DMS153 (cell line): ENCODE data around the gene SETD9.

Experiments used
- DNase-seq: peaks from one replicate; lab custom pipeline; 2025; lab: John Stamatoyannopoulos, UW

SETD9 gene, protein sequence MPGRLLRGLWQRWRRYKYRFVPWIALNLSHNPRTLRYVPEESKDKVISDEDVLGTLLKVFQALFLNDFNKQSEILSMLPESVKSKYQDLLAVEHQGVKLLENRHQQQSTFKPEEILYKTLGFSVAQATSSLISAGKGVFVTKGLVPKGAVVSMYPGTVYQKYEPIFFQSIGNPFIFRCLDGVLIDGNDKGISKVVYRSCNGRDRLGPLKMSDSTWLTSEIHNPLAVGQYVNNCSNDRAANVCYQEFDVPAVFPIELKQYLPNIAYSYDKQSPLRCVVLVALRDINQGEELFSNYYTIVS

DNA sequence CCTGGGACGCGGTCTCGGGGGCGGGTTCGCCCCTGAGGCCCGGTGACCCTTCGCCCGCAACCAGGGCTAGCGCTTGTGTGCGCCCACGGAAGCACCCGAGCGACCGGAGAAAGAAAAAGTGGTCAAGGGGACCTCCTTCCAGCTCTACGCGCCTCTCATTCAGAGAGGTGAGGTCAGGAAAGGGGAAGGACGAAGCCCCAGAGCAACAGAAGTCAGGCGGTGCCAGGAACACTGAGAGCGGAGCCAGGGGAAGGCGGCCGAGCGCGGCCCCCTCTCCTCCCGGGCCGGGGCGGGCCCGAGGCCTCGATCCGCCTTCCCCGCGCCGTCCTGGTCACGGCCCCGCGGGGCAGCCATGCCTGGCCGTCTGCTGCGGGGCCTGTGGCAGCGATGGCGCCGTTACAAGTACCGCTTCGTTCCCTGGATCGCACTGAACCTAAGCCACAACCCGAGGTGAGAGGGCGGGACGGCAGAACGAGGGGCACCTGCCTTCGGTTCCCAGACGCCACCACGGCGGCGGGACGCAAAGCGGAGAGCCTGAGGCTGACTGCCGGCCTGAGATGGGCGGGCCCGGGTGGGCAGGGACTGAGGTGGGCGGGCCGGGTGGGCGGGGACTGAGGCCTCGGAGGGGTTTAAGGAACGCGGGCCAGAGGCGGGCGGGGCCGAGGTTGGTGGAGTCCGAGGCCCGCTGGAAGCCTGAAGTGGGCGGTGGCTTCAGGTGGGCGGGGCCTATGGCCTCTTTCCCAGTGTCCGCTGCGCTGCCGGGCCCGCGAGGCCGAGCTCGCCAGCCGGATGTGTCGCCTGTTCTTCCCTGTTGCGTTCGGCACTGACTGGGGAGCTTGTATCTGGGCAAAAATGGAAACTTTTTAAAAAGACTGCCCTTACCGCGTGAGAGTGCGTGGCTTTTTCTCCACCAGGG, at the start of gene SETD9:
SETD9 (plus strand) TSS at position 303 of the 916 bp plus-strand sequence; CDS start at position 353, 50 bp downstream.
- peak; percentile 81 for DNase-seq

- no peak for DNase-seq
Observed at GRCh38 chr5:56861893-56862485, 47.4 kb upstream of the SETD9 start.

- no peak for DNase-seq
Observed at GRCh38 chr5:56862909-56863308, 46.5 kb upstream of the SETD9 start.

DNA sequence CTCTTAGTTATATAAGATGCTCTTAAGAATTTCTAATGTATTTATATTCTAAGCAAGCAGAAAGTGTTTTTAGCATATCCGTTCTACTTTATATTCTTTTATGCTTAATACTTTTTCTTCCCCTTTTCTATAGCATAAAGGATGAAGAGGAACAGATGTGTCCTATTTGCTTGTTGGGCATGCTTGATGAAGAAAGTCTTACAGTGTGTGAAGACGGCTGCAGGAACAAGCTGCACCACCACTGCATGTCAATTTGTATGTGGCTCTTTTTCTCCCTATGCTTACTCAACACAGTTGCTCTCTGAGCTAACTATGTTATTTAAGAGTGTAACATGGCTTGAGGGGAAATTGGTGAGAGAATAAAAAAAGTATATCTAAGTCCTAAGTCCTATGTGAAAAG, 37.6 kb upstream of the SETD9 start:
- DNase-seq: no peak

DNA sequence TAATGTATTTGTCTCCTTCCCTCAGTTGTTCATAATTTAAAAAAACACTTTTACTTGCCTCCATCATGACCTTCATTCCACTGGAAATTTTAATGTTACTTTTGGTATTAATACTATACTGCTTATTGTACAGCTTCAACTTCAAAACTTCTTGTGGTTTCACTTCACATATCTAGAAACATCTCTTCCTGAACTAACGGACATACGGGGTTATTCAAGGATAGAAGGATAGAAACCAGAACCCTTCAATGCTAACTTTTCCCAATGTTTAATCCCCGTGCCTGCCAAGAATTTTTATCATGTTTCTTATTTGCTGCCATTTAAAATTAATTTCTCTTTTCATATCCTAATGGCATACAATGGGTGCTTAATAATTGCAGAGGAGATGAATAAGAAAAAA, 36.3 kb upstream of the SETD9 start:
- DNase-seq: no peak

DNA sequence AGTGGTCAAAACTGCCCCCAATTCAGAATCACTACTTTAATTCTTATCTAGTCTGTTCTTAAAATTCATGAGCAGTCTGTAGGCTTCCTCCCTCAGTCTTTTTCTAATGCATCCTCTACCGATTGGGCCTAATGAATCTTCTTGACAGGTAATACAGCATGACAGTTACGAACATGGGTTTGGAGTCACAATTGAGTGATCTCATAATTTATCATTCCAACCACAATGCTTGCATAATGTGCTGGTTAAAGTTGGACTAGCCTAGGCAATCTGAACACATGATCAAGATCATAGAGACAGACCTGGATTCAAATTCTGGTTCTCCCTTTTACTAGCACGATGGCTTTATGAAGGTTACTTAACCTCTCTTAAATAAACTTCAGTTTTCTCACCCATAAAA, 33.1 kb upstream of the SETD9 start:
- no peak for DNase-seq

- DNase-seq: no peak
Observed at GRCh38 chr5:56881571-56881970, 27.8 kb upstream of the SETD9 start.

DNA sequence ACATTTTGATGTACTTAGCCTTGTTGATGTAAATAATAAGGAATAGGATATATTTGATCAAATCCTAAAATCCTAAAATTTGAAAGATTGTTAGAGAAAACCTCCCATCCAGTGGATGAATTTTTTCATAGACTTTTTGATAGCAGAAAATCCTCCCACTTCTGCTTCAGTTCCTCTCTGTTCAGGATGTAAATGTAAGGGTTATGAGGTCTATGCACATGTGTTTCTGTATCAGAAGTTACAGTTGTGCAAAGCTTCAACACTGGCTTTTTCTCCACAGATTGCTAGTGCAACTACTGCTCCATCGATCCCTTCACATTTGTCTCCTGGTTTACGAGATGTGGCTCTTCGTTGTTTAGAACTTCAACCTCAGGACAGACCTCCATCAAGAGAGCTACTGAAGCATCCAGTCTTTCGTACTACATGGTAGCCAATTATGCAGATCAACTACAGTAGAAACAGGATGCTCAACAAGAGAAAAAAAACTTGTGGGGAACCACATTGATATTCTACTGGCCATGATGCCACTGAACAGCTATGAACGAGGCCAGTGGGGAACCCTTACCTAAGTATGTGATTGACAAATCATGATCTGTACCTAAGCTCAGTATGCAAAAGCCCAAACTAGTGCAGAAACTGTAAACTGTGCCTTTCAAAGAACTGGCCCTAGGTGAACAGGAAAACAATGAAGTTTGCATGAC, 16.0 kb upstream of the SETD9 start:
- DNase-seq: no peak

- no peak for DNase-seq
Observed at GRCh38 chr5:56896763-56897162, 12.6 kb upstream of the SETD9 start.

- no peak for DNase-seq
Observed at GRCh38 chr5:56898213-56898612, 11.2 kb upstream of the SETD9 start.

DNA sequence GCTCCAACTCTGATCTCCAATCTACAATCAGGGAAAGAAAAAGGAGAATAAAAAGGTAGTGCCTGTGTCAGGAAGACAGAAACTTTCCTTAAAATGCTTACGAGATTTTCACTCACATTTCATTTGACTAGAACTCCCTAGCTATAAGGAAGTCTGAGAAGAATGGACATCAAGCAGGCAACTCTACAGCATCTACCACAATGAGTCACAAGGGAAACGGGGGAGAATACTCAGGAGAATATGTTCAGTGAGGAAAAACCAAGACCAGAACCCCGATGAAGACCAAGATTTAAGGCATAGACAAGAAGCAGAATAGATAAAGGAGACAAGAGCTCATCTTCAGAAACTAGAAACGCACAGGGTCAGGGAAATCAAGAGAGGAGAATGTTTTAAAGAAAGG, 9.0 kb upstream of the SETD9 start:
- DNase-seq: no peak

- DNase-seq: peak; percentile 3
Observed at GRCh38 chr5:56900858-56901578, 8.4 kb upstream of the SETD9 start.

GRCh38 chr5:56908942-56909293, 478 bp upstream of the SETD9 start:
- DNase-seq: no peak

GRCh38 chr5:56910210-56910965, 992 bp downstream of the SETD9 start:
- DNase-seq: peak; percentile 5

GRCh38 chr5:56913766-56914165, 4.4 kb downstream of the SETD9 start:
- no peak for DNase-seq

GRCh38 chr5:56914678-56915077, 5.3 kb downstream of the SETD9 start:
- DNase-seq: no peak

DNA sequence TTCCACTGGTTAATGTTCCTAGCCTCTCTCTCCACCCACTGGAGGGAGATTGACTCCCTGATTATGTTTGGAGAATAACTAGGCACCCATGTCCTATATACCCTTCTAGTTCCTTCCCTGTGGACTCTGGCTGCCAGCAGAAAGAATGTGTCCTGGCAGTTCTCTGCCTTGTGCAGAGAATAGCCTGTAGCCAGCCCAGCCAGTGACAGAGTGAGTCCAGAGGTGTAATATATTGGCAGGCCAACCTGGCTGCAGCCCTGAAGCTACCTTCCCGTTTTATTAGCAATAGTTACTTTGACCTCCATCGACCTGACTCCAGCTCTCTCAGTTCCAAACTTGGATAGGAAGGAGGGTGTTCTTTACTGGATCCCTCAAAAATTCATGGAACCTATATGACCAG, 8.1 kb downstream of the SETD9 start:
- no peak for DNase-seq

DNA sequence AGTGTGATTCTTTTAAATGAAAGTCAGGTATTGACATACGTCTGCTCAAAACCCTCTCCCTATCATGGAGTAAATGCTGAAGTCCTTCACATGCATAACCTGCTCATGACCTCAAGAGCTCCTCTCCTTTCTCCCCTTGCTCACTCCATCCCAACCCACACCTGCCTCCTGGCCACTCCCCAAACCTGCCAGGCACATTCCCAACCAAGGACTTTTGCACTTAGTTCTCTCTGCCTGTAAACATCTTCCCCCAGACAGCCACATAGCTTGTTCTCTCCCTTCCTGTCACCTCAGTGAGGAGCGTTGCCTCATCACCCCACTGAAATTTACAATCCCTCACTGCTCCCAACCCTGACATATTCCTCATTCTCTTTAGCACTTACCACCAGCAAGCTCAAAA, 8.7 kb downstream of the SETD9 start:
- DNase-seq: no peak

- DNase-seq: no peak
Observed at GRCh38 chr5:56919942-56920662, 10.7 kb downstream of the SETD9 start.

DNA sequence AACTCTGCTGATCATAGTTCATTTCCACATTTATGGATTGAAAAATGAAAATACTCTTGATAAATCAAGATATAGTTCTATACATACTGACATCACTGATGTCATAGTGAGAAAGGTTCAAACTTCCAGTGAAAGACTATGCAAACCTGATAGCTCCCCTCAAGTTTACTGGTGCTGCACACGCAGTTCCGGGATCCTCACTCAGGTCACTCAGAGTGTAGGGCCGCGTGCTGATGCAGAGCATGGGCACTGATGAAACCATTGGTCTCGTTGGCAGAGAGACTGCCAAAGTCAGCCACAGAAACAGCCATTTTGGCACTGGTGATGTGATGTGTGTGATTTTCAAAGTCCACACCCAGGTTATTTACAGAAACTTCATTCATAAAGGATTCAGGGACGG, 13.5 kb downstream of the SETD9 start:
- no peak for DNase-seq
